ENCODE data around the gene GKAP1. TPM values are rescaled to one million over a fixed set of nuclear protein-coding genes. Genes with fewer than 3 reads are reported as not detected.

Gene GKAP1
- total RNA-seq, 1 donor from 2014 or later: 8.6 TPM

DNA sequence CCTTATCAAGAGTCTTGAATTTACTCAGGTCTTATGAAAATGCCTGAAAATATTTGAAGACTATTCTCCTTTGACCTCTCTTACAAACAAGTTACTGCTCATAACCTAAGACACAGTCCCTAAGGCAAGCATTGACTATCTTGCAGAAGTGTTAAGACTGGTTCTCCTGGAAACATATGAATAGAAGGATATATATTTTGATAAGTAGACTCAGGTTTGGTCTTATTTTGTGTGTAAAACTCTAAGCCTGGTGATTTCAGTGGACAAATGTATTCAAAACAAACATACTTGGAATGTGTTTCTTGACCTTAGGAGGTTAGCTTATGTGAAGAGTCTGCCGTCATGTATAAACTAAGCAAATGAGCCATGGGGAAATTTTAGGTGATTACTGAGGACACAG lies 102.3 kb downstream of the GKAP1 start:
- Mint-ChIP-seq H3K4me1 (no peaks in the 10 kb centered on the region), H3K4me3 (no peak overlapping the region), H3K36me3 (peaks cover 3% of the 10 kb centered on the region), H3K27ac (no peak overlapping the region), H3K9me3 (no peaks in the 10 kb centered on the region), H3K27me3 (ENCODE audit: low read depth) (peaks cover 4% of the 10 kb centered on the region)
- no peak for DNase-seq (ENCODE audit: low spot score in 2 of 2, unreplicated experiment in 2 of 2)
- TF ChIP-seq, protein P1, sequence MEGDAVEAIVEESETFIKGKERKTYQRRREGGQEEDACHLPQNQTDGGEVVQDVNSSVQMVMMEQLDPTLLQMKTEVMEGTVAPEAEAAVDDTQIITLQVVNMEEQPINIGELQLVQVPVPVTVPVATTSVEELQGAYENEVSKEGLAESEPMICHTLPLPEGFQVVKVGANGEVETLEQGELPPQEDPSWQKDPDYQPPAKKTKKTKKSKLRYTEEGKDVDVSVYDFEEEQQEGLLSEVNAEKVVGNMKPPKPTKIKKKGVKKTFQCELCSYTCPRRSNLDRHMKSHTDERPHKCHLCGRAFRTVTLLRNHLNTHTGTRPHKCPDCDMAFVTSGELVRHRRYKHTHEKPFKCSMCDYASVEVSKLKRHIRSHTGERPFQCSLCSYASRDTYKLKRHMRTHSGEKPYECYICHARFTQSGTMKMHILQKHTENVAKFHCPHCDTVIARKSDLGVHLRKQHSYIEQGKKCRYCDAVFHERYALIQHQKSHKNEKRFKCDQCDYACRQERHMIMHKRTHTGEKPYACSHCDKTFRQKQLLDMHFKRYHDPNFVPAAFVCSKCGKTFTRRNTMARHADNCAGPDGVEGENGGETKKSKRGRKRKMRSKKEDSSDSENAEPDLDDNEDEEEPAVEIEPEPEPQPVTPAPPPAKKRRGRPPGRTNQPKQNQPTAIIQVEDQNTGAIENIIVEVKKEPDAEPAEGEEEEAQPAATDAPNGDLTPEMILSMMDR (IDR thresholded peaks at IDR 0.05; ENCODE audit: unreplicated experiment): no peak

- TF ChIP-seq, protein P1 (IDR thresholded peaks at IDR 0.05; ENCODE audit: unreplicated experiment): peak; percentile 49
- no peaks in the 10 kb centered on the region for H3K4me1 Mint-ChIP-seq
- no peak for DNase-seq (ENCODE audit: low spot score in 2 of 2, unreplicated experiment in 2 of 2)
- H3K27ac Mint-ChIP-seq: no peak overlapping the region
- no peaks in the 10 kb centered on the region for H3K9me3 Mint-ChIP-seq
- H3K4me3 Mint-ChIP-seq: no peak overlapping the region
- H3K27me3 Mint-ChIP-seq (ENCODE audit: low read depth): peaks cover 4% of the 10 kb centered on the region
- H3K36me3 Mint-ChIP-seq: peaks cover 3% of the 10 kb centered on the region
These were observed 103.2 kb downstream of the GKAP1 start for GRCh38 chr9:83714329-83714728.

DNA sequence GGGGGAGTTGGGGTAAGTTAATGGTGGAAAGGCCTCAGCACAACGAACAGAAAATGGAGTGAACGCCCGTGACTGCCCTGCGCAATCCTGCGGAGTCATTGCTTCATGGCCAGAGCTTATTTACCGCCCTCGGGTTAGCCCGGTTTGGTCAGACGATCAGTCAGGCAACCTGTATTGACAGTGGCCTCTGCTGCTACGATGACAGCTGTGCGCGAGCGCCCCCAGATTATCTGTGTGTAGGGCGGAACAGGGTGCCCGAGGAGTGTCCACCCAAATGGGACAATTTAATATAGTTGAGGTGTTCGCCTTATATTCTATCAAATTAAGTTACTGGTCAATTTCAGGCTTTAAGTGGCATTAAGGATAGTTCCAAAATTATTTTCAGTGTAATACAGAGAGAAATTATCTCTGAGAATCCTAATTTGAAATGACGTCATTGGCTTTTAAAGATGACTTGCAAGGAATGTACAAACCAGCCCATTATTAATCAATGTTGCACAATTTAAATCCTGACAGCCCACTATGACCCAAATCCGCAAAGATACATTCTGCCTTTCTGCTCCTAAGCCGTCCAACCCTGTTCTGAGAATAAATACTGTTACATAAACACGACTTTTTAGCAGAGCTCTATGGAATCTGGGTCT lies 108.9 kb downstream of the GKAP1 start:
- H3K27ac Mint-ChIP-seq: peak overlapping the region; percentile 100
- TF ChIP-seq, protein P1 (IDR thresholded peaks at IDR 0.05; ENCODE audit: unreplicated experiment): no peak
- H3K9me3 Mint-ChIP-seq: peaks cover 3% of the 10 kb centered on the region
- H3K27me3 Mint-ChIP-seq (ENCODE audit: low read depth): no peaks in the 10 kb centered on the region
- peak in 1 of 2 experiments; percentile 43 for DNase-seq (ENCODE audit: low spot score in 2 of 2, unreplicated experiment in 2 of 2)
- peaks cover 22% of the 10 kb centered on the region for H3K4me1 Mint-ChIP-seq
- H3K4me3 Mint-ChIP-seq: peak overlapping the region; percentile 95
- peaks cover 6% of the 10 kb centered on the region for H3K36me3 Mint-ChIP-seq

DNA sequence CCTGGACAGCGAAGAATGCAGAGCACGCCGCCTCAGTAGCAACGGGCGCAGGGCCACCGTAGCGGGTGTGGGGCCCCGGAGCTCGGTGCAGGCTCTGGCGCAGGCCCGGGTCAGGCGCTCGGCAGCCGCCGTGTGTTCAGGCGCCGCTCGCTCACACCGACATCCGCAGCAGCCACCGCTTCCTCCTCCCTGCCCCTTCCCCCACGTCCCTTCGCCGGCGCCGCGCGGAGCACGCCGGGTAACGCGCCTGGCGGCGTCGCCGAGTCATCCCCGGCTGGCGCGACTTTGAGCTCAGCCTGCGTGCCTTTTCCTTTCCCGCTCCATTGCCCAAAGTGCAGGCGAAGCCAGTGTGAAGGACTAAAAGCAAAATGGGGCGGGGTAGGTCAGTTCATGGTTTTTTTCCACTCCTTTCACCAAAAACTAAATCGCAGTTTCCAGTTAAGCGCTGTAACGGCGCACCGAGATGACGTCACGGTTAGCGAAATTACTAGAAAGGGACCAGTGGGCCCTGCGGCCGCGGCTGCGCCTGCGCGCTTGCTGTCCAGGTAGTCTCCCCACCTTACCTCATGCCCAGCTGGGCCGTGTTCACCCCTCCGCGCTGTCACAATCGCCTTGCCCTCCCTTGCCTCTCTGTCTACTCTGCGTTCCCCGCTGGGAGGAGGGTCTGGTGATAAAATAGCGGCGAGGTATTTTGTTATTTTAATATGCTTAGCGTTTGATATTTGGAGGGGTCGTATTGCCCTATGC lies 109.6 kb downstream of the GKAP1 start, which contains the start of gene UBQLN1:
TSS of gene UBQLN1 (minus strand) at position 191 of the 747 bp plus-strand sequence. CDS start 279 bp downstream, outside the sequence.
- peak within 1 kb of the TSS; percentile 95 for H3K4me3 Mint-ChIP-seq
- TF ChIP-seq, protein P1 (IDR thresholded peaks at IDR 0.05; ENCODE audit: unreplicated experiment): no peak
- H3K27ac Mint-ChIP-seq: peak within 1 kb of the TSS; percentile 100
- peaks cover 6% of the 10 kb centered on the region for H3K36me3 Mint-ChIP-seq
- peaks cover 24% of the 10 kb centered on the region for H3K4me1 Mint-ChIP-seq
- no peaks in the 10 kb centered on the region for H3K27me3 Mint-ChIP-seq (ENCODE audit: low read depth)
- peak; percentile 93 for DNase-seq (ENCODE audit: low spot score in 2 of 2, unreplicated experiment in 2 of 2)
- peaks cover 3% of the 10 kb centered on the region for H3K9me3 Mint-ChIP-seq

DNA sequence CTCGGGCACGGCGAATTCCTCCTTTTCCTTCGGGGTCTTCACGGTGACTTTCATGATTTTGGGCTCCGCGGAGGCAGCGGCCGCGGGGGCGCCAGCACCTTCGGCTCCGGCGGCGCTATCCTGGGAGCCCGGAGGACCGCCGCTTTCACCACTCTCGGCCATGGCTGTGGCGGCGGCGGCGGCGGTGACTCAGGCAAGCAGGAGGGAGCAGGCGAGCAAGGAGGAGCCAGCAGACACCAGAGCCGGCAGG lies 110.1 kb downstream of the GKAP1 start:
- peak overlapping the region; percentile 100 for H3K27ac Mint-ChIP-seq
- H3K4me3 Mint-ChIP-seq: peak overlapping the region; percentile 95
- peaks cover 6% of the 10 kb centered on the region for H3K36me3 Mint-ChIP-seq
- no peaks in the 10 kb centered on the region for H3K27me3 Mint-ChIP-seq (ENCODE audit: low read depth)
- TF ChIP-seq, protein P1 (IDR thresholded peaks at IDR 0.05; ENCODE audit: unreplicated experiment): no peak
- peaks cover 3% of the 10 kb centered on the region for H3K9me3 Mint-ChIP-seq
- H3K4me1 Mint-ChIP-seq: peaks cover 26% of the 10 kb centered on the region
- DNase-seq (ENCODE audit: low spot score in 2 of 2, unreplicated experiment in 2 of 2): peak in 1 of 2 experiments; percentile 59

Measured in mesothelial cell of epicardium (in vitro differentiated cells).